GM12801 (cell line): ENCODE results near the gene TTC12.

Experiments
- TF ChIP-seq, protein P1 (sequence below): IDR thresholded peaks from one replicate; pipeline ENCODE4 v1.5.1; 2011; ENCODE audit warnings: control low read depth; ENCODE audit not compliant: insufficient read length; ENCODE audit errors: extremely low read depth

Gene TTC12

GRCh38 chr11:113271551-113272245 is 42.7 kb upstream of the TTC12 start:
- TF ChIP-seq, protein P1, sequence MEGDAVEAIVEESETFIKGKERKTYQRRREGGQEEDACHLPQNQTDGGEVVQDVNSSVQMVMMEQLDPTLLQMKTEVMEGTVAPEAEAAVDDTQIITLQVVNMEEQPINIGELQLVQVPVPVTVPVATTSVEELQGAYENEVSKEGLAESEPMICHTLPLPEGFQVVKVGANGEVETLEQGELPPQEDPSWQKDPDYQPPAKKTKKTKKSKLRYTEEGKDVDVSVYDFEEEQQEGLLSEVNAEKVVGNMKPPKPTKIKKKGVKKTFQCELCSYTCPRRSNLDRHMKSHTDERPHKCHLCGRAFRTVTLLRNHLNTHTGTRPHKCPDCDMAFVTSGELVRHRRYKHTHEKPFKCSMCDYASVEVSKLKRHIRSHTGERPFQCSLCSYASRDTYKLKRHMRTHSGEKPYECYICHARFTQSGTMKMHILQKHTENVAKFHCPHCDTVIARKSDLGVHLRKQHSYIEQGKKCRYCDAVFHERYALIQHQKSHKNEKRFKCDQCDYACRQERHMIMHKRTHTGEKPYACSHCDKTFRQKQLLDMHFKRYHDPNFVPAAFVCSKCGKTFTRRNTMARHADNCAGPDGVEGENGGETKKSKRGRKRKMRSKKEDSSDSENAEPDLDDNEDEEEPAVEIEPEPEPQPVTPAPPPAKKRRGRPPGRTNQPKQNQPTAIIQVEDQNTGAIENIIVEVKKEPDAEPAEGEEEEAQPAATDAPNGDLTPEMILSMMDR = no peak

- TF ChIP-seq, protein P1 = no peak
Measured at GRCh38 chr11:113272281-113272680, 42.1 kb upstream of the TTC12 start.

- TF ChIP-seq, protein P1 = no peak
Measured at GRCh38 chr11:113272927-113273615, 41.3 kb upstream of the TTC12 start.

DNA sequence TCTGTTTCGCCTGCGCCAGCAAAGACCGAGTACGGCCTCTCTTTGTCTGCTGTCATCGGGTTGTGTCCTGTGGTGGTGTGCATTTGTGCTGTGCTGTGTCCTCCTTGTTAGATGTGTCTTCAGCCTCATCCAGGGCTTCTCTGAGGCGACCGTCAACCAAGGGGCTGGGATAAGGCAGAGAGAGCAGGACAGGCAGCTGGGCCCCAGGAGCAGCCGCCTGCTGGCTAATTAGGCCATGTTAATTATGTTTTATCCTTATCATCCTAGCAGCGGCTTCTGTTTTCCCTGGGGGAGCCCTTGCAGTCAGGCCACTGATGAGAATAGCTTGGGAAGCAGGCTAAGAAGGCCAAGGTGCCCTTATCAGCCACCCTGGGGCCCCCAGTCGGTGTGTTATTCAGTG is 40.7 kb upstream of the TTC12 start:
- TF ChIP-seq, protein P1 = no peak

DNA sequence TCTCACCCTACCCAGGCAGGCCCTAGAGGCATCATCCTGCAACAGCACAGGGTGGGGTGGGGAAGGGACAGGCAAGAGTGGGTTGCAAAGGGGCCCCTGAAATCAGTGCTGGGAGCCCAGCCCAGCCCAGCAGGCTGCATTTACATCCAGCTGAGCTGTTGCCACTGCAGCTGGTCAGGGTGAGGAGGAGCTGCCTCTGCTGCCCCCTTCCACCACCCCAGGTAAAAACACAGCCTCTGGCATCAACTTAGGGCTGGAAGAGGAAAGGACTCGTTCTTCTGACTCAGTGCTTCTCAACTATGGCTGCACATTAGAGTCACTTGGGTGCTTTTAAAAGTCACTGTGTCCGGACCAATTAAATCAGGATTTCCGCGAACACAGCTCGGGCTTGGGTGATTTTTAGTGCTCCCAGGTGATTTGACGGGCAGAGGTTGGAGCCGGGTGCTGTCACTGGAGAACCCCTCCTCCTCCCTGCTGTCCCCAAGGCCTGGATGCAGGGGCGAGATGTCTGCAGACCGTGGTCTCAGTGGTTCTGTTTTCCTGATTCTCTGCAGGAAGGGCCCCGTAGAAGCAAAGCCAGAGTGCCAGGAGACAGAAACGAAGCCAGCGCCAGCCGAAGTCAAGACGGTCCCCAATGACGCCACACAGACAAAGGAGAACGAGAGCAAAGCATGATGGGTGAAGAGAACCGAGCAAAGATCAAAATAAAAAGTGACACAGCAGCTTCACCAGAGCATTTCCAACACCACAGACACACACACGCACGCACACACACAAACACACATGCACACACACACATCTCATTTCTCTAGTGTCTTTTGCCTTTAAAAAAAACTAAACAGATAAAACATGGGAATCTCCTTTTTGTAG is 39.4 kb upstream of the TTC12 start:
- TF ChIP-seq, protein P1 = no peak

DNA sequence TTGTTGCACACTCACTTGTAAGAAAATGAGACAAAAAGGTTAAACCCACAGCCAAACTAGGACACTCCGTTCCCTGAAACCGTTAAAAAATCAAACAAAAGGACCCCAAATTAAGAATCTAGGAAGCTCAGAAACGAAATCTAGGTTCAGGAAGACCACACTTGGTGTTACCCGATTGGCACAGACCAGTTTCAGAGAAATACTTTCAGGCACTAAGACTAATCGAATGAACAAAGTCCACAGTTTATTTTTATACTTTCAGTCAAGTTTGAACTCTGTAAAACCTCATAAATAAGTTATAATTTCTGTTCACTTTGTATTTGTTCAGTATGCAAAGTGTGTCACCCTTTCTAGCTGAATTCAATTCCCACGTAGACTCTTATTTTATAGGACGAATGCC is 38.8 kb upstream of the TTC12 start:
- TF ChIP-seq, protein P1 = no peak

DNA sequence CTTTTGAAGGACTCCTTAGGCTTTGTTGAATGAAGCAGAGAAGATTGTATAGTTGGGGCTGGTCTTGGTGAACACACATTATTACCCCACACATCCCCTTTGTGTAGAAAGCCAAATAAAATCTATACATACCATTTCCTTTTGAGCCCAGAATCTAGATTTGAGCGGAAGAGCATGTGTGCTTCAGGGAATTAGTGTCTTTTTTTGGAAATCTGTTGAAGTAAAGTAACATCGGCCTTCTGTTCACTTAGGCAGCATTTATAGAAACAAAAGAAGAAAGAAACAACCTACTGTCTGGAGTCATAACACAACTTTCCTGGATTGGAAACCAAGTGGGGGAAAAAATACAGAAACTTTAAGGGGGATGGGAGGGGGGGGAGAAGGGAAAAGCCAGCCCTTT is 37.9 kb upstream of the TTC12 start:
- TF ChIP-seq, protein P1 = no peak
